D721Med (cell line): ENCODE data around the gene FXYD2.

Experiments used
- DNase-seq: peaks from one replicate; pipeline ENCODE4 v3.0.0; 2011; ENCODE audit warnings: low spot score; ENCODE audit not compliant: insufficient read length
- FAIRE-seq: peaks from 2 replicates; lab custom pipeline; 2011; peaks lifted over from hg19 to GRCh38; lab: Jason Lieb, UNC
- TF ChIP-seq, protein P1 (sequence below): IDR thresholded peaks from 2 replicates; pipeline ENCODE4 v1.5.1; 2012; ENCODE audit warnings: mild to moderate bottlenecking, control low read depth; ENCODE audit not compliant: insufficient read depth; ENCODE audit errors: missing control alignments

Gene FXYD2

DNA sequence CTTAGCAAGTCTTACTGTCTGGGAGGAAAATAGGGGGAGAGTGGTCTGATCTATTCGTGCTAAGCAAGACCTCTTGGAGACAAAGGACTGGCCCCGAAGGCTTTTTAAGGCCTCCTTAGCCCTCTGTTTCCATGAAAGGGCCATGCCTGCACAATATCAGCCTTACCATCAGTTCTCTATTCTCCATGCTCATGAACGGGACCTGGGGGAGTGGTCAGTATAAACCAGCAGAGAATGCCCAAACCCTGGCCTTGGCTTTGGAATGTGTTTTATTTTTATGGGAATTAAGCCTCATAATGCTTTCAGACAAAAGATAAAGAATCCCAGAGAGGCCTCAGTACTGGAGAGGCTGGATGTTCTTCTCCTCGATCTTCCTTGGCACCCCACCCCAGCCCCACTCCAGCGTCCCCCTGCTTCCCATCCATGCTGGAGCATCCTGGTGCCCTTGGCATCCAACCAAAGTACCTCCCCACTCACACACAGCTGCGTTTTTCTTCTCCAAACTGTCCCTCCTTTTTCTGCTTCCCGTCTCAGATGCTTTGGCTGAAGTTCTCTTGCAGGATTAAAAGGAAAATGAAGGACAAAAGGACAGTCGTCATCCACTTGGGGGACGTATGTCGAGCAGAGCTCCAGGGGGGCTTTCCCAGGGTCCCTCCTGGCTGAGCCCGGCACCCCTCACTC is 33.3 kb upstream of the FXYD2 start:
- FAIRE-seq: no peak
- TF ChIP-seq, protein P1, sequence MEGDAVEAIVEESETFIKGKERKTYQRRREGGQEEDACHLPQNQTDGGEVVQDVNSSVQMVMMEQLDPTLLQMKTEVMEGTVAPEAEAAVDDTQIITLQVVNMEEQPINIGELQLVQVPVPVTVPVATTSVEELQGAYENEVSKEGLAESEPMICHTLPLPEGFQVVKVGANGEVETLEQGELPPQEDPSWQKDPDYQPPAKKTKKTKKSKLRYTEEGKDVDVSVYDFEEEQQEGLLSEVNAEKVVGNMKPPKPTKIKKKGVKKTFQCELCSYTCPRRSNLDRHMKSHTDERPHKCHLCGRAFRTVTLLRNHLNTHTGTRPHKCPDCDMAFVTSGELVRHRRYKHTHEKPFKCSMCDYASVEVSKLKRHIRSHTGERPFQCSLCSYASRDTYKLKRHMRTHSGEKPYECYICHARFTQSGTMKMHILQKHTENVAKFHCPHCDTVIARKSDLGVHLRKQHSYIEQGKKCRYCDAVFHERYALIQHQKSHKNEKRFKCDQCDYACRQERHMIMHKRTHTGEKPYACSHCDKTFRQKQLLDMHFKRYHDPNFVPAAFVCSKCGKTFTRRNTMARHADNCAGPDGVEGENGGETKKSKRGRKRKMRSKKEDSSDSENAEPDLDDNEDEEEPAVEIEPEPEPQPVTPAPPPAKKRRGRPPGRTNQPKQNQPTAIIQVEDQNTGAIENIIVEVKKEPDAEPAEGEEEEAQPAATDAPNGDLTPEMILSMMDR: no peak
- DNase-seq: no peak

DNA sequence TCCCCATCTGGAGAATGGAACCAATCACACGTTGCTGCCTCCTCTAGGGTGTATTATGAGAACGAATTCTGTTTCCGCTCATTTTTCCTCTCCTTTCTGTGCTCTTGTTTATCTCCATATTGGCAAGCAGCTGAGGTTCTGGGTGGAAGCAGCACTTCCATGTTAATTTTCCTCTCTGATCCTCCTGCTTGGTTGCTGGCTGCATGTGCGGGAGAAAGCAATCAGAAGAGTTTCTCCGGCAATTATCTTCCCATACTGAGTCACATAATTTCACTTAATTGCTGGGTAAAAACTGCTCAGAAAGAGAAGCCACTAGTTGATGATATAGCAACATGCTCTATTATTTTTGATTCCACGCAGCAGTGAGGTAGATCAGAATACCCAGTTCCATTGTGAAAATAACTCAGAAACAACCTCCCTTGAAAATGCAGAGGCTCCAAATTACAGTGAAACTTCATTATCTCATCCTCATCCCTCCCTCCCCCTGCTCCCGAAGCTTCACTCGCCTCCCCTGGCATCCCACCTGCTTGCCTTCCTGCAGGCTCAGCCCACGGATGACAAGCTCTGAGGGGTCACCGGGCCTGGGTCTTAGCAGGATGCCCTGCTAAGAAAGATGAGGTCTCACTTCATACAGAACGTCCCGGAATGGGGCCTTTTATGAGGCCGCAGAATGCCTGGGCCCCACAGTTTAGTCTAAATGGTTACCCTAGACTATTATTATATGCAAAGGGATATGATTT is 31.5 kb upstream of the FXYD2 start:
- TF ChIP-seq, protein P1: no peak
- DNase-seq (no peak), FAIRE-seq (no peak)

DNA sequence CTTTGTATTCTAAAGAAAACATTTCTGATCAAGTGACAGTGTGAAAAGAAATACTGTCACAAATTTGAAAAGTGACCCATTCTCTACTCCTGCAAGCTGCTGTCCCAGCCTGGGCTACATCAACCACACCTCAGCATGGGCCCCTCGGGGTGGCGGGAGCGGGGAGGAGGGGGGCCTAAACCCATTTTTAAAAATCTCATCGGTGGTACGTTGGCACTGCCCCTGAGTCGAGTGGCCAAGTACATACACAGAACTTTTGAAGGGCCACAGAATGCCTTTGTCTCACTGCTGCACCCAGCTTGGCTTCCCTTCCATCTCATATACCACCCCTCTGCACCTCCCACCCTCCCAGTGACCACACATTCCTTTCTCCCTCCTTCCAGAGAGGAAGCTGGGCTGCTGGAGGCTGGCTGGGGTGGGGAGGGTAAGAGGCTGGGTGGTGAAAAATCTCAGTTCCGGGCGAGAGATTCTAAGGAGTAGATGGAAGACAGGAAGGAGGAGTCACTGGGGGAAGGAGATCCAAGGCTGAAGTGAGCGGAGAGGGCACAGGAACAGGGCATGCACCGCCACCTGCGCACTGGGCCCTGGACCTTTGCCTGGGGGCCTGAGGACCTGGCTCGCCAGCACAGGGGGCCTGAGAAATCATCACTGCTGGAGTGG is 30.8 kb upstream of the FXYD2 start:
- DNase-seq: no peak
- TF ChIP-seq, protein P1: no peak
- no peak for FAIRE-seq

DNA sequence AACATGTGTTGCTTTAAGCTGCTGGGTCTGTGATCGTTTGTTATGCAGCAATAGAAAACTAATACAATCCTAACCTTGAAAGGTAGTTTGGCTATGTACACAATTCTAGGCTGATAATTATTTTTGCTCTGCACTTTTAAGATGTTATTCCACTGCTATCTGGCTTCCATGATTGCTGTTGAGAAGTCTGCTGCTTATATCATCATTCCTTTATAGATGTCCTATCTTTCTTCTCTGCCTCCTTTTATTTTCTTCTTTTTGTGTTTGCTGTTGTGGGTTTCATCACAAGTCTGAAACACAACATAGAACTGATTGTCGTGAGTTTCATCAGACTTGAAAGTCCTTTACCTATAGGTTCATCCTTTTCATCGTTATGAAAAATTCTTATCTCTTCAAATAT is 27.8 kb upstream of the FXYD2 start:
- DNase-seq (no peak), FAIRE-seq (no peak)
- TF ChIP-seq, protein P1: no peak

DNA sequence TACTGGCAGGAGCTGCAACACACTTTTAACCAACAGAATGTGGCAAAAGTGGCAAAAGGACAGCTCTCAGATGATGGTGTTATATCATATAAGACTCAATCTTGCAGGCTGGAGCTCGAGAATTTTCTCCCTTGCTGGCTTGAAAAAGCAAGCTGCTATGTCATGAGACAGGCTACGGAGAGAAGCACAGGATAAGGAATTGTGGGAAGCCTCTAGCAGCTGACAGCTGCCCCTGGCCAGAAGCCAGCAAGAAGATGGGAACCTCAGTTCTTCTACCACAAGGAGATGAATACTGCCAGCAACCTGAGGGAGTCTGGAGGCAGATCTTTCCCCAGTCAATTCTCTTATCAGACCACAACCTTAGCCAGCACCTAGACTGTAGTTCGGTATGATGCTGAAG is 27.3 kb upstream of the FXYD2 start:
- DNase-seq (no peak), FAIRE-seq (no peak)
- TF ChIP-seq, protein P1: no peak

DNA sequence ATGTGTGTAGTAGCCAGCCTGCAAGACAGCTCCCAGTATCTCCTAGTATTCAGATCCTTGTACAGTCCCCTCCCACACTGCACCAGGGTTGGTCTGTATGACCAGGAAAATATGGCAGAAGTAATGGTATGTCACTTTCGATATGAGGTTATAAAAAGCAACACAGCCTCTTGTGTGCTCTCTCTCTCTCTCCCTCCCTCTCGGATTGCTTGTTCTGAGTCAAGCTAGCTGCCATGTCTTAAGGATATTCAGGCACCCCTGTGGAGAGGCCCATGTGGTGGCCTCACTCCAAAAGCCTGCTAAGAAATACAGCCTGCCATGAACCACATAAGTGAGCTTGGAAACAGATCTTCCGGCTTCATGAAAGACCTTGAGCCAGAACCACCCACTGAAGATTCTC is 26.6 kb upstream of the FXYD2 start:
- no peak for FAIRE-seq
- DNase-seq: no peak
- TF ChIP-seq, protein P1: no peak
